ENCODE results near the gene HNF4A. TPM values are rescaled to one million over a fixed set of nuclear protein-coding genes. Genes with fewer than 3 reads are reported as not detected.

The HNF4A gene
- total RNA-seq, 4 donors from 2014 or later: not detected

DNA sequence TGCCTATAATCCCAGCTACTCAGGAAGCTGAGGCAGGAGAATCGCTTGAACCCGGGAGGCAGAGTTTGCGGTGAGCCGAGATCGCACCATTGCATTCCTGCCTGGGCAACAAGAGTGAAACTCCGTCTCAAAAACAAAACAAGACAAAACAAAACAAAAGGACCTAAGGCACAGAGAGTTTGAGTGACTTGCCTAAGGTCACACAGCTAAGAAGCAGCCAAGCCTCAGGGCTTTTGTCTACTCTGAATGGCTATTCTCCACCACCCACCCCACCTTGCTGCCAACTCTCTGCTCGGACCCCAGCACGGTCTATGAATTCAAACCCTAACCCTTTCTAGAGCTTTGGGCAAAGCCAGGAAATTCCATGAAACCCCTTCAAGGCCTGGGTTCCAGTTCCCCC, 101.1 kb downstream of the HNF4A start:
- Histone ChIP-seq H3K4me3 (replicated peaks in 1 of 3) (no peak overlapping the region), H3K4me1 (no peaks in the 10 kb centered on the region), H3K27ac (no peak overlapping the region), H3K9me3 (no peaks in the 10 kb centered on the region), H3K36me3 (no peaks in the 10 kb centered on the region), H3K27me3 (no peaks in the 10 kb centered on the region)
- intact Hi-C loops (cut with DNase I): no loop called here
- TF ChIP-seq POLR2A (IDR thresholded peaks at IDR 0.05): no peak
- TF ChIP-seq, protein P1, sequence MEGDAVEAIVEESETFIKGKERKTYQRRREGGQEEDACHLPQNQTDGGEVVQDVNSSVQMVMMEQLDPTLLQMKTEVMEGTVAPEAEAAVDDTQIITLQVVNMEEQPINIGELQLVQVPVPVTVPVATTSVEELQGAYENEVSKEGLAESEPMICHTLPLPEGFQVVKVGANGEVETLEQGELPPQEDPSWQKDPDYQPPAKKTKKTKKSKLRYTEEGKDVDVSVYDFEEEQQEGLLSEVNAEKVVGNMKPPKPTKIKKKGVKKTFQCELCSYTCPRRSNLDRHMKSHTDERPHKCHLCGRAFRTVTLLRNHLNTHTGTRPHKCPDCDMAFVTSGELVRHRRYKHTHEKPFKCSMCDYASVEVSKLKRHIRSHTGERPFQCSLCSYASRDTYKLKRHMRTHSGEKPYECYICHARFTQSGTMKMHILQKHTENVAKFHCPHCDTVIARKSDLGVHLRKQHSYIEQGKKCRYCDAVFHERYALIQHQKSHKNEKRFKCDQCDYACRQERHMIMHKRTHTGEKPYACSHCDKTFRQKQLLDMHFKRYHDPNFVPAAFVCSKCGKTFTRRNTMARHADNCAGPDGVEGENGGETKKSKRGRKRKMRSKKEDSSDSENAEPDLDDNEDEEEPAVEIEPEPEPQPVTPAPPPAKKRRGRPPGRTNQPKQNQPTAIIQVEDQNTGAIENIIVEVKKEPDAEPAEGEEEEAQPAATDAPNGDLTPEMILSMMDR (IDR thresholded peaks at IDR 0.05): no peak
- 86 to 93% methylated on average over 8 of the region's 8 CpGs for WGBS, 2 donors
- DNase-seq: no peak

- no peaks in the 10 kb centered on the region for H3K36me3 ChIP-seq
- intact Hi-C loops (cut with DNase I): no loop called here
- H3K9me3 ChIP-seq: no peaks in the 10 kb centered on the region
- WGBS, 2 donors: 76 to 84% methylated on average over 6 of the region's 6 CpGs
- no peak overlapping the region for H3K4me3 ChIP-seq (replicated peaks in 1 of 3)
- TF ChIP-seq POLR2A (IDR thresholded peaks at IDR 0.05): no peak
- TF ChIP-seq, protein P1 (IDR thresholded peaks at IDR 0.05): no peak
- H3K4me1 ChIP-seq: no peaks in the 10 kb centered on the region
- no peak overlapping the region for H3K27ac ChIP-seq
- H3K27me3 ChIP-seq: no peaks in the 10 kb centered on the region
- no peak for DNase-seq
Observed at GRCh38 chr20:44457016-44457415, 101.5 kb downstream of the HNF4A start.

DNA sequence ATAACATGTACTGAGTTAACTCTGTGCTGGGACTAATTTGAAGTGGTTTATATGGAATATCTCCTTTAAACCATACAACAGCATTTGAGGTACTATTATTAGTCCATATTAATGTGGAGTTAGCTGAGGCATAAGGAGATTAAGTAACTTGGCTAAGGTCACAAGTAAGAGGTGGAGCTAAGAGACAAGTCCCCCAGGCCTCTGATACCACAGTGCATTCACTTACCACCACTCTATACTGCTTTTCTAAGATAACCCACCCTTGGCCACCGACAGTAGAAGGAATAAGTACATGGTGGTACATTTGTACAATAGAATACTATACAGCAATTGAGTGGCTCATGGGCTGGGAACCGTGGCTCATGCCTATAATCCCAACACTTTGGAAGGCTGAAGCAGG, 103.8 kb downstream of the HNF4A start:
- no peaks in the 10 kb centered on the region for H3K9me3 ChIP-seq
- no peak overlapping the region for H3K27ac ChIP-seq
- H3K4me3 ChIP-seq (replicated peaks in 1 of 3): no peak overlapping the region
- TF ChIP-seq, protein P1 (IDR thresholded peaks at IDR 0.05): no peak
- no peak for TF ChIP-seq POLR2A (IDR thresholded peaks at IDR 0.05)
- no peaks in the 10 kb centered on the region for H3K4me1 ChIP-seq
- no peaks in the 10 kb centered on the region for H3K27me3 ChIP-seq
- H3K36me3 ChIP-seq: no peaks in the 10 kb centered on the region
- intact Hi-C loops (cut with DNase I): no loop called here
- no peak for DNase-seq
- WGBS, 2 donors: 79 to 85% methylated on average over 2 of the region's 2 CpGs

GRCh38 chr20:44460795-44461141, 105.3 kb downstream of the HNF4A start:
- WGBS, 2 donors: 16 to 21% methylated on average over 3 of the region's 3 CpGs
- Histone ChIP-seq H3K4me1 (peaks cover 0 to 13% of the 10 kb centered on the region in 2 donors), H3K27ac (no peak overlapping the region), H3K36me3 (no peaks in the 10 kb centered on the region), H3K9me3 (no peaks in the 10 kb centered on the region), H3K27me3 (no peaks in the 10 kb centered on the region), H3K4me3 (replicated peaks in 1 of 3) (no peak overlapping the region)
- DNase-seq: no peak
- intact Hi-C loops (cut with DNase I): loop anchor here (10.0 kb wide), 1 partner anchor 66 kb away; no protein-coding TSS in a partner anchor
- TF ChIP-seq, protein P1 (IDR thresholded peaks at IDR 0.05): peak in 1 of 6 experiments; percentile 17
- no peak for TF ChIP-seq POLR2A (IDR thresholded peaks at IDR 0.05)

DNA sequence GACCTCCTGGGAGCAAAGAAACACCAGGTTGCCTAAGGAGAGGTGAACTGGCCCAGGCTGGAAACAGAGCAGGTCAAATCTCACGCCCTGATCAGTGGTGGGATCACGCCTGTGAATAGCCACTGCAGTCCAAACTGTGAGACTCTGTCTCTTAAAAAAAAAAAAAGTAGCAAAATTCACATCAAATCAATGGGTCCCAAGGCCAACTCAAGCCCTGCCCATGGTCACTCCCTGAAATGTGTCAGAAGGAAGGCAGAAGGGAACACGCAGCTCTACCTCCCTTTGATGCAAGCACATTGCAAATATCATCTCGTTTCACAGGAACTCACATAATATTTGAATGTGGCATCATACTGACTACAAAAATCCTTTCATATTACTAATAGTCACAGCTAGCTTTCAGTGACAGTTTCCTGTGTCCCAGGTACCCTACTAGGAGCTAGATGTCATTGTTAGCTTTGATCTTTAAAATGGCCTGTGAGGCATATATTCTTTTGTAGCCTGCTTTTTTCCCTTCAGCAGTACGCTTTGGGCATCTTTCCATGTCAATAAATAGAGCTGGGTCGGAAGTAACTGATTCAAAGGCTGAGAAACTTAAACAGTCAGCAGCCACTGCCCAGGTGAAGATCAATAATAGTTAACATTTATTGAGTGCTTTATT, 105.8 kb downstream of the HNF4A start:
- TF ChIP-seq POLR2A (IDR thresholded peaks at IDR 0.05): no peak
- TF ChIP-seq, protein P1 (IDR thresholded peaks at IDR 0.05): no peak
- H3K36me3 ChIP-seq: no peaks in the 10 kb centered on the region
- WGBS, 2 donors: 84 to 90% methylated on average over 6 of the region's 6 CpGs
- H3K4me1 ChIP-seq: peaks cover 0 to 13% of the 10 kb centered on the region in 2 donors
- H3K27me3 ChIP-seq: no peaks in the 10 kb centered on the region
- no peaks in the 10 kb centered on the region for H3K9me3 ChIP-seq
- intact Hi-C loops (cut with DNase I): loop anchor here (10.0 kb wide), 1 partner anchor 66 kb away; no protein-coding TSS in a partner anchor
- no peak for DNase-seq
- H3K27ac ChIP-seq: no peak overlapping the region
- H3K4me3 ChIP-seq (replicated peaks in 1 of 3): no peak overlapping the region

Measured in thyroid gland (tissue), 4 donors.